Stimulated activated CD4-positive, alpha-beta T cell treated with anti-CD3 and anti-CD28 coated beads, Interleukin-15, amount 100 ng/mL, for 24 hours (primary cell): ENCODE measurements around the gene C8B.

Experiments used
- DNase-seq: peaks from one replicate; pipeline ENCODE4 v3.0.0-alpha.2; 2020

C8B gene

GRCh38 chr1:56970280-56970679, 4.5 kb upstream of the C8B start:
- no peak for DNase-seq

- no peak for DNase-seq
Observed at GRCh38 chr1:56968878-56969495, 3.2 kb upstream of the C8B start.

- DNase-seq, result peak; percentile 16
Observed at GRCh38 chr1:56967900-56968832, 2.4 kb upstream of the C8B start.

- no peak for DNase-seq
Observed at GRCh38 chr1:56967355-56967754, 1.5 kb upstream of the C8B start.

- DNase-seq, result no peak
Observed at GRCh38 chr1:56966698-56966999, 834 bp upstream of the C8B start.

- no peak for DNase-seq
Observed at GRCh38 chr1:56965191-56965590, 624 bp downstream of the C8B start.

- no peak for DNase-seq
Observed at GRCh38 chr1:56964349-56965017, 1.3 kb downstream of the C8B start.

- DNase-seq, result no peak
Observed at GRCh38 chr1:56963667-56964066, 2.1 kb downstream of the C8B start.

GRCh38 chr1:56961426-56961825, 4.4 kb downstream of the C8B start:
- DNase-seq, result no peak

GRCh38 chr1:56958526-56958925, 7.3 kb downstream of the C8B start:
- DNase-seq, result no peak

- DNase-seq, result no peak
Observed at GRCh38 chr1:56957931-56958330, 7.9 kb downstream of the C8B start.

GRCh38 chr1:56954664-56955063, 11.2 kb downstream of the C8B start:
- DNase-seq, result no peak

GRCh38 chr1:56953386-56953785, 12.4 kb downstream of the C8B start:
- DNase-seq, result no peak

GRCh38 chr1:56952501-56952900, 13.3 kb downstream of the C8B start:
- no peak for DNase-seq

- DNase-seq, result no peak
Observed at GRCh38 chr1:56948403-56949023, 17.3 kb downstream of the C8B start.

- DNase-seq, result no peak
Observed at GRCh38 chr1:56940039-56940438, 25.8 kb downstream of the C8B start.

- DNase-seq, result no peak
Observed at GRCh38 chr1:56939209-56939608, 26.6 kb downstream of the C8B start.

GRCh38 chr1:56938646-56939045, 27.2 kb downstream of the C8B start:
- no peak for DNase-seq

- DNase-seq, result no peak
Observed at GRCh38 chr1:56934430-56935060, 31.3 kb downstream of the C8B start.

GRCh38 chr1:56933606-56934005, 32.2 kb downstream of the C8B start:
- DNase-seq, result no peak

- no peak for DNase-seq
Observed at GRCh38 chr1:56933161-56933560, 32.7 kb downstream of the C8B start.

GRCh38 chr1:56931686-56932085, 34.1 kb downstream of the C8B start:
- no peak for DNase-seq

GRCh38 chr1:56931211-56931610, 34.6 kb downstream of the C8B start:
- no peak for DNase-seq
